ENCODE measurements around the gene PANK2.
A peak's percentile ranks its signal among the peaks of the same experiment; 100 is the strongest.
"Not testable (repeated sequence)": the region's sequence is repeated elsewhere in the genome, so short reads cannot be mapped to it uniquely, and the experiment has no call there.

Gene PANK2

DNA sequence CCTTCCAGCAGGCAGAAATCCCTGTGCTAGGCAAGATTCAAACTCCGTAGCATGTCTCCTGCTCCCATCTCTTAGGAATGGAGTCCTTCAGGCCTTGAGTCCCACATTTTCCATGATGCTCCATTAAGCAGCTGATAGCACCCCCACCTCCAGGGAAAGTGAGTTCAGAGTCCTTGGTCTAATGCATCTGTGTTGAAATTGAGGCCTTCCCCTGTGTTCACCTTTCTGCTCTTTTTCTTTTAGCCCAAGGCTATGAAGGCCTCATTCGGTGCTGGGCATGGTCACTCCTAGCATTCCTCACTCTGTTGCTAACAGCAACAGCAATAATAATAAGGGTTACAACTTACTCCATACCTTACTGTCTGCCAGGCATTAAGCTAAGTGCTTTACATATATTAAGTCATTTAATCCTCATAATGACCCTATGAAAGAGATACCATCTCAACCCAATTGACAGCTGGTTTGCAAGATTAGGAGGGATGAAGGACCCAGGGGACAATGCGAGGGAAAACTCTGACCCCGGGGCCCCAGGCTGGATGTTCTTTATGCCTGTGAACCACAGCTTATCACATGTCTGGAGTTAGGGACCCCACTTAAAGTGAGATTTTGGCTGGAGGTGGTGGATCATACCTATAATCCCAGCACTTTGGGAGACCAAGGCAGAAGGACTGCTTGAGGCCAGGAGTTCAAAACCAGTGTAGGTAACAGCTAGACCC is 17.5 kb upstream of the PANK2 start:
- DNase-seq = no peak

DNA sequence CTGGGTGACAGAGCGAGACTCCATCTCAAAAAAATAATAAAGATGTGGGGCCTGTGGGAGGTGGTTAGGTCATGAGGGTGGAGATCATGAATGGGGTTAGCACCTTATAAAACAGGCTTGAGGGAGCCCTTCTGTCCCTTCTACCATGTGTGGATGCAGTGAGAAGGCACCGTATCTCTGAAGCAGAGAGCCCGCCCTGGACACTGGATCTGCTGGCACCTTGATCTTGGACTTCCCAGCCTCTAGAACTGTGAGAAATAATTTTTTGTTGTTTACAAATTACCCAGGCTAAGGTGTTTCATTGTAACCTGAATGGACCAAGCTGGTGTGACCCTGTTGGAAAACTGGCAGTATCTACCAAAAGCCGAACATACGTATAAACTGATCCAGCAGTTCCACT is 15.7 kb upstream of the PANK2 start:
- no peak for DNase-seq

DNA sequence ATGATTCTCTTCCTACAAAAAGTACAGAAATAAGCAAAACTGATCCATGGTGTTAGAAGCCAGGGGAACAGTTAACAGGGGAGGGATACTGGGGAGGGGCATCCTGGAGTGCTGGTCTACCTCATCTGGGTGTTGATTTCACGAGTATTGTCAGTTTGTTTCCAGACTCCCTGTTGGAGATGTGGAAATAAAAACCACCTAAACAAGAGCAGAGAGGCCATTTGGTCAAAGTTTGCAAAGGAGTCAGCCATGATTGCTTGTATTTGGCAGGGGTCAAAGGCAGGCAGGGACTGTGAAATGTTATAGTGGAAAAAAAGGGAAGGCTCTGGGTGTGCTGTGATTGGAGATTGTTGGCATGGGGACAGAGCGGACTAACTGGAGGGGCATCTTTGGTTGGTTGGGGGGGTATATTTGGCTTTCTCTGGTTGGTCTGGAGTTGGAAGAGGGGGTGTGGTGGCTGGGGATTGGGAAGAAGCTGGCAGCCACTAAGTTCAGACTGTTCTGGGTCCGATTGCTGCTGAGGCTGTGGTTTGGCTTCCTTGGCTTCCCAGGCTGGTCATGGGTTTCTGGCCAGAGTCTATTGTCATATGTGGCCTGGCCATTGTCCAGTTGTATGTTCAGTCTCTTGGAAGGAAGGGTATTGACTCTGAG is 14.9 kb upstream of the PANK2 start:
- DNase-seq = no peak

DNA sequence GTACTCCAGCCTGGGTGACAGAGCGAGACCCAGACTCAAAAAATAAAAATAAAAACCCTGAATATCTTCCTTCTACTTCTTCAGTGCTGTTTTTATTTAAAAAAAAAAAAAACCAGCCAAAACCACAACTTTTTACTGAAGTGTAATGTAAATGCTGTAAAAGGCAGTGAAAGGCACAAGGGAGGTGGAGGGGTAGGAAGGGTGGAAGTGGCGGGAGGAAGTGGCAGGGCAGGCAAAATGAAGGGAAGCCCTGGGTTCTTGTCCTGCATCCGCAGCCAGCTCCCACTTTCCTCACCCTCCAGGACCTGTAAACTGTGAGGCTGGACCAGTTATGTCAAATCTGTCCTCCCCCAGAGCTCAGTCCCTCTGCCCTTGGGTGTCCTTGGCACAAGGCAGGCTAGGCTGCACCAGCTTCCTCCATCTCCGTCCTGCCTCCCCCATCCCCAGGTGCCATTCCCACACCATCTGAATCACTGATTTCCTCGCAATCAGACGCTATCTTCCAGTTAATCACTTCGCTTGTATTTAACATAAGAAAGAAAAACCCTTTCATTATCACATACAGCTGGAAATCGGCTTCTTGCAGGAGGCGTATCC is 13.7 kb upstream of the PANK2 start:
- DNase-seq = no peak

DNA sequence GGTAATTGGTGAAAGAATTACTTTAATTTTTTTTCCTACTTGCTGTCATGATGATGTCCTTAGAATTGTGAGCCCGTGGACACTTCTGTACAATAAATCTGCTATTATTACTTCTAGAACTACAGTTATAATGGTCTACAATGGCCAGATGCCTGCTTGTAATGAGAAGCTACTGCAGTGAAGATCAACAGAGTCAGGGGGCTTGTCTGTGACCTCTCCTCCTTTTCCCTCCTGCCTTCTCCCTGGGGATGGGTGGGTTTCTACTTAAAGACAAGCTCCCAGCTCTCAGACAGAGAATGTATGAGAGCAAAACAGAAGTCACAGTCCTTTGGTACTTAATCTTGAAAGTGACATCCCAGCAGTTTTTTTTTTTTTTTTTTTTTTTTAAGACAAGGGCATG is 13.2 kb upstream of the PANK2 start:
- no peak for DNase-seq

DNA sequence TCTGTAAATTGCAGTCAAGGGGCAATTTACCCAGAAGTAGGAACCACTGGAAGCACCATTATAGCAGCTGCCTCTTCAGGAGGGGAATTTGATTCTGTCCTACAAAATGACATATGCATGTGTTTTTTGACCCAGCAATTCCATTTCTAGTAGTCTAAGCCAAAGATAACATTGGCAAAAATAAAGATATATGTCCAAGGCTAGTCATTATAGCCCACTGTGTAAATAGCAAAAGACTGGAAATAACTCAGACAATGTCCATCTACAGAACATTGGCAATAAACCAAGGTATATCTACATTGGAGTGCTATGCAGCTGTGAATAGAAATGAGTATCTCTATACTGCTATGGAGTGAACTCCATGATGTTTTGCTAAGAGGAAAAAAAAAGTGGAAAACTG is 12.5 kb upstream of the PANK2 start:
- no peak for DNase-seq

DNA sequence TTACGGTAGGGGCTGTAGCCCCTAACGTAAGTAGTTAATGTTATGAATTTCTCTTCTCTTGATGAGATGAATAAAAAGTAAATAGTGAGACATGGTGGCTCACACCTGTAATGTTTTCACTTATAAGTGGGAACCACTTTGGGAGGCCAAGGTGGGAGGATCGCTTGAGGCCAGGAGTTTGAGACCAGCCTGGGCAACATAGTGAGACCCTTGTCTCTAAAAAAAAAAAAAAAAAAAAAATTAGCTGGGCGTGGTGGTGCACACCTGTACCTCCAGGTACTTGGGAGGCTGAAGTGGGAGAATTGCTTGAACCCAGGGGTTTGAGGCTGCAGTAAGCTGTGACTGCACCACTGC is 10.3 kb upstream of the PANK2 start:
- DNase-seq = not testable (repeated sequence)

DNA sequence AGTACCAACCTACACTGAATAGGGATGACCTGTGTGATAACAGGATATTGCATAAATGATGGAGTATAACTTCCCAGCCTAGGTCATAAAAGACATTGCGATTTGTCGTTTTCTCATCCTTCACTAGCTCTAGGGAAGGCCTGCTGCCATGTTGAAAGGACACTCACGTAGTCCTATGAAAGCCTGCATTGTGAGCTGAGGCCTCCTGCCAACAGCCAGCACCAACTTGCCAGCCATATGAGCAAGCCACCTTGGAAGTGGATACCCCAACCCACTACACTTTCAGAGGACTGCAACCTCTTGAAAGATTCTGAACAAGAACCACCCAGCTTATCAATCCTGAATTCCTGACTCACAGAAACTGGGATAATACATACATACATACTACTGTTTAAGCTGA is 3.5 kb upstream of the PANK2 start:
- no peak for DNase-seq

DNA sequence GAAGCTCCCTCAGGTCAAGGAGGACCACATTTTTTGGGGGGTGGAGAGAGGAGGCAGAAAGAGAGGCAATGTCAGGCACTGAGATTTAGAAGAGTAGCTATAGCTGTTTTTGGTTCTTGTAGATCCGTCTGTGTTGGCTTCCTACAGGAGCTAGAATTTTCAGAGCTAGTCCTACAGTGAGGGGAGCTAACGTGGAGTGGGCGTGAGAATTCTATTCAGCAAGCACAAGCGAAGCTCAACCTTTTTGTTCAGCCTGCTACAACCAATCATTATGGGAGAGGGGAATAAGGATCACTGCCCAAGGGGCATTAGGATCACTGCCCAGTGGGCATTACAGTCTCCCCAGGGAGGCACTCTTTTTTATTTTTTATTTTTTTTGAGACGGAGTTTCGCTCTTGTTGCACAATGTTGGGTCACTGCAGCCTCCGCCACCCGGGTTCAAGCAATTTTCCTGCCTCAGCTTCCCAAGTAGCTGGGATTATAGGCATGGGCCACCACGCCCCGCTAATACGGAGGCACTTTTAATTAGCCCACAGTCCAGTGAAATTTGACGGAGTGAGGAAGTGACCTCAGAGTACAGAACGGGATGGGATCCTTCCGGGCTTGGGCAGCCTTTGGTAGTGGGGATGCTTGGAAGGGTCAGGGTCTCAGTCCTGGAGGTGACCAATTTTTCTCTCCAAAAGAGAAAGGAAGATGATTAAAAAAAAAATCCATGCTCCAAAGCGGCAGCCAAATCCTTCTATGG is 1.1 kb upstream of the PANK2 start:
- no peak for DNase-seq

DNA sequence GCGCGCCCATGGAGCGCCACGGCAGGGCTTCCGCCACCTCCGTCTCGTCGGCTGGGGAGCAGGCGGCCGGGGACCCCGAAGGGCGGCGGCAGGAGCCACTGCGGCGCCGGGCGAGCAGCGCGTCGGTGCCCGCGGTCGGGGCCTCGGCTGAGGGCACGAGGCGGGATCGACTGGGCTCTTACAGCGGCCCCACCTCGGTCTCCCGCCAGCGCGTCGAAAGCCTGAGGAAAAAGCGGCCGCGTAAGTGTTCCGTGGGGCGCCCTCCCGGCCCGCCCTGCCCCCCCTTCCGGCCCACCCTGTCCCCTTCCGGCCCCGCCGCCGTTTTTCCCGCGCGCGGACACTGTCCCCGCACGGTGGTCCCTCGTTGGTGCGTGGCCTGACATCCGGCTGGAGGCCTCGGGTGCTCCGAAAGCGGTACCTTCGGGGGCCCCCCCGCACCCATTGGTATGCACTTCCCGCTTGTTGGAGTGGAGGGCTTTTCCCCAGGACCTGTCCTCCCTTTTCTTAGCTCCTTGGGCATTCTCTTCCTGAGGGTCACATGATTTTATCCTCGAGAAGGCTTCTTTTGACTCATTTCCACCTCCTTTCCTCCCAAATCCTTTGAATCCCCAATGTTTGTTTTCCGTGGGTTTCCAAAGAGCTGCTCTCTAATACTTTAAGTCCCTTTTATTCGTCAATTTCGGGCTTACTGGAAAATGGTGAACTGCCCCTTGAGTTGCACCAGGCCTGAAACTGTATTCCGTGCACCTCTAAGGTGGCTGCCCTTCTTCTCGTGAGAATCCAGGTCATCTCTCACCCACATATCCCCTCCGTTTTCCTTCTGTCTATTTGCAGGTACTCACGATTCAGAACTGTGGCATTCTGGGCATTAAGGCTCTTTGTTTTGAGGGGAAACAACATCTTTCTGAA is 556 bp downstream of the PANK2 start:
- peak; percentile 49 for DNase-seq

DNA sequence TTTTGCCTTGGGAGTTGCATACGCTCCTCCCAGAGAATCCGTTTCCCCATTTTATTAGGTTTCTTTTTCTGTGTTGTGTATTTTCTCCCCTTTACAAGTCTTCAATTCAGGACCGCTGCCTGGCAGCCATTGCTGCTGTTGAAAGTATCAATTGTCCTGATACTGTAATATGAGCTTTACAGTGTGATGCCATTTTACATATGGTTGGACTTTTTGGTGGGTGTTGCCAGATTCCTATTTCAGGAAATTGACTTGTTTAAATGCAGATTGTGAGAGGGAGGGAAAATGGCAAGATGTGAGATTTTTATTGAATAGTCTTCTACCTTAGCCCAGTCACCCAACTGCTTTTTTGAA is 1.2 kb downstream of the PANK2 start:
- no peak for DNase-seq

DNA sequence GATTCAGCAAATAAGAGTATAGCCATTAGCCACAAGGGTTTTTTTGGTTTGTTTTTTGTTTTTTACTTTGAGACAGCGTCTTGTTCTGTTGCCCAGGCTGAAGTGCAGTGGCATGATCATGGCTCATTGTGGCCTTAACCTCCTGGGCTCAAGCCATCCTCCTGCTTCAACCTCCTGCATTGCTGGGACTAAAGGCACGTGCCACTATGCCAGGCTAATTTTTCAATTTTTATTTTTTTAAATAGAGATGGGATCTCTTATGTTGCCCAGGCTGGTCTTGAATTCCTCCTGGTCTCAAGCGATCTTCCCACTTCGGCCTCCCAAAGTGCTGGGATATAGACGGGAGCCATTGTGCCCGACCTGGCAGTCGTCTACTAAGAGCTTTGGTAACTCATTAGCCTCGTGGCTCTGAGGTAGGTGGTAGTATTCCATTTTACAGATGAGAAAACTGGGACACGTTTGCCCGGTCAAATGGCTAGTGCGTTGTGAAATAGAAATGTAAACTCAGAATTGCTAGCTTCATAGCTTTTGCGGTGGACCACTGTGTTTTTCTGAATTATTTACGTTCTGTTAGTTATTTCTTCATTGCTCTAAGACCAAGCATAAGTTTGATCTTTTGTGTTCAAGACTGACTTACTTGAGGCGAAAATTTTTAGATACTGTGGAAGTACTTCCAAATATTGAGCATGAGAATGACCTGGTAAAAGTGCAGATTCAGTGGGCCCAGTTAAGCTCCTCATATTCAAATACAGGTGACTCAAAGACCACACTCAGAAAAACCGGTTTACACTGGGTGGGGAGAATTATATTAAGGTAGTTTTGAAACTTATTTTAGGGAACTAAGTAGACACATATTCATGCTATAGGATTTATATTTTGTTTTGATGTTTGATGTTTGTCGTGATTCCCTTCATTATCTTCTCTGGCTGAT is 2.1 kb downstream of the PANK2 start:
- DNase-seq = no peak

DNA sequence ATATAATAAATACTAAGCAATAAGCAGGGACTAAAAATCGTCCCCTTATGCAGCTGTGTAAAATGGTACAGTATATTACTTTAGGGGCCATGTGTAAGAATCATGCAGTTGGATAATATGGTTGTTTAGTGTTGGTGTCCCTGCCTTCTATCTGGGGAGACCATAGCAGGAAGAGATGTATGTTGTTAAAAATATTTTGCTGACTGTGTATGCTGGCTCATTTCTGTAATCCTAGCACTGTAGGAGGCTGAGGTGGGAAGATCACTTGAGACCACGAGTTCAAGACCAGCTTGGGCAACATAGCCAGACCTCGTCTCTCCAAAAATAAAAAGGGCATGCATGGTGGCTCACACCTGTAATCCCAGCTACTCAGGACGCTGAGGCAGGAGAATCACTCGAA is 5.6 kb downstream of the PANK2 start:
- DNase-seq = no peak

DNA sequence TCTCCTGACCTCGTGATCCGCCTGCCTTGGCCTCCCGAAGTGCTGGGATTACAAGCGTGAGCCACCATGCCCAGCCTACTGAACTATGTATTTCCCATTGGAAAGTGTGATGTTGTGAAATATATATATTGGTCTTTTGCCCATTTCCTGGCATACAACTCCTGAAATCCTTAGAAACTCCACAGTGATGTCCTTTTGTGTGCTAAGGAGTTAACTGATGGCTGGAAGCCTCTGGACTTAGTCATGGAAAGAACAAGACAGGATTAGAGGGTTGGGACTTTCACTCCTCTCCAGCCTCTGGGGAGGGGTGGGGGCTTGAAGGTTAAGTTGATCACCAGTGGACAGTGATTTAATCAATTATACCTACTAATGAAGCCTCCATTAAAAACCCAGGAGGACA is 7.1 kb downstream of the PANK2 start:
- no peak for DNase-seq

DNA sequence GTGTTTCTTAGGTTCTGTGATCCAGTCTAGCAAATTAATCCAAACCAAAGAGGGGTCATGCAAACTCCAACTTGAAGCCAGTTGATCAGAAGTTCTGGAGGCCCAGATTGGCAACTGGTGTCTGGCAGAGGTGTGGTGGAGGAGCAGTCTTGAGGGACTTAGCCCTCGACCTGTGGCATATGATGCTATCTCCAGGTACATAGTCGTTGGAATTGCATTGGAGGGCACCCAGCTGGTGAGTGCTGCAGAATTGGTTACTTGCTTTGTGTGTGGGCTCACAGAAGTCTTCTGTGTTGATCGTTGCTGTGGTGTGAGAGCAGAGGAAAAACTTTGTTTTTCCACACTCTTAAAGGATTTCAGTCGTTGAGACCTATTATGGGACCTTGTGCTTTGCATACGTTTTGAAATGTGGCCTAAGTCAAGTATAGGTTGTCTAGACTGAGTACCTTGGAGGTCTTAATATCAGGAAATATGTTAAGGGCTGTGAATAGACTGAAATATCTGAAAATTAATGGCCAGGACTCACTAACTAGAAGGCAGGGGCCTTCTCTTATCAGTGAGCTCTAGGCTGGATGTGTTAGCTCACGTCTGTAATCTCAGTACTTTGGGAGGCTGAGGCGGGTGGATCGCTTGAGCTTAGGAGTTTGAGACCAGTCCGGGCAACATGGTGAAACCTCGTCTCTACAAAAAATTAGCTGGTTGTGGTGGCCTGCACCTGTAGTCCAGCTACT is 7.8 kb downstream of the PANK2 start:
- DNase-seq = no peak

DNA sequence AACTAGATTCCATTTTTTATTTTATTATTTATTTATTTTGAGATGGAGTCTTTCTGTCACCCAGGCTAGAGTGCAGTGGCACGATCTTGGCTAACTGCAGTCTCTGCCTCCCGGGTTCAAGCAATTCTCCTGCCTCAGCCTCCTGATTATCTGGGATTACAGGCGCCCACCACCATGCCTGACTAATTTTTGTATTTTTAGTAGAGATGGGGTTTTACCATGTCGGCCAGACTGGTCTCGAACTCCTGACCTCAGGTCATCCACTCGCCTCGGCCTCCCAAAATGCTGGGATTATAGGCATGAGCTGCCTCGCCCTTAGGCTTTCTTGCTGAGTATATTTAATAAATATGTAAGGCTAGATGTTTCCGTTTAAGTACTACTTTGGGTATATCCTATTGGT is 9.0 kb downstream of the PANK2 start:
- DNase-seq = not testable (repeated sequence)

DNA sequence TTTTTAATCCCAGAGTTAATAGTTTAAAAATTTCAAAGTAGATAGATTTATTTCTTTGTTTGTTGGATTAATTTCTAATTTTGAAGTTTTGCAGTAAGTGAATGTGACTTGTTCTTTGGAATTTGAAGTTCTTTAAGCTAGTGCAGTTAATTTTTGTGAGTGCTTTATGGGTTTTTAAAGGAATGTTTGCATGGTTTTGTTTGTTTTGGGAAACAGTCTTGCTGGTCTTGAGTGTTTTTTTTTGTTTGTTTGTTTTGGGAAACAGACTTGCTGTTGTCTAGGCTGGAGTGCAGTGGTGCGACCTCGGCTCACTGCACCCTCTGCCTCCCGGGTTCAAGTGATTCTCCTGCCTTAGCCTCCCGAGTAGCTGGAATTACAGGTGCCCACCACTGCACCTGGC is 9.5 kb downstream of the PANK2 start:
- DNase-seq = no peak

DNA sequence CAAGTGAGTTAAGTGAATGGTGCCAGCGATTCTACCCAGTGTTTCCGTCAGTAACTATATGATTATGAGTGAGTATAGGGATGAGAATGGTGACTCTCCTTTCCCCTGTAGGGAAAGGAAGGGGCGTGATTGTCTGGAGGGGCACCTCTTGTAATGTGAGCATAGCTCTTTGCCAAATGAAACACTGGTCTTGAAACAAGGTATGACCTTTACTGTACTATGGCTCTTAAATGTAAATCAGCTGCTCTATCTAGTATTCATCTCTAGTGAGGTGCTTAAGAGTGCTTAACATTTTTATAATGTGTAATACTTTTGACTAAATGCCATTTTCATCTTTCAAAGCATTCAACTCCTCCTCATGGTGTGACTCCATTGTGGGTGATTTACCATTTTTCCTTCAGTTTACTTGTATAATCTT is 11.0 kb downstream of the PANK2 start:
- DNase-seq = no peak

DNA sequence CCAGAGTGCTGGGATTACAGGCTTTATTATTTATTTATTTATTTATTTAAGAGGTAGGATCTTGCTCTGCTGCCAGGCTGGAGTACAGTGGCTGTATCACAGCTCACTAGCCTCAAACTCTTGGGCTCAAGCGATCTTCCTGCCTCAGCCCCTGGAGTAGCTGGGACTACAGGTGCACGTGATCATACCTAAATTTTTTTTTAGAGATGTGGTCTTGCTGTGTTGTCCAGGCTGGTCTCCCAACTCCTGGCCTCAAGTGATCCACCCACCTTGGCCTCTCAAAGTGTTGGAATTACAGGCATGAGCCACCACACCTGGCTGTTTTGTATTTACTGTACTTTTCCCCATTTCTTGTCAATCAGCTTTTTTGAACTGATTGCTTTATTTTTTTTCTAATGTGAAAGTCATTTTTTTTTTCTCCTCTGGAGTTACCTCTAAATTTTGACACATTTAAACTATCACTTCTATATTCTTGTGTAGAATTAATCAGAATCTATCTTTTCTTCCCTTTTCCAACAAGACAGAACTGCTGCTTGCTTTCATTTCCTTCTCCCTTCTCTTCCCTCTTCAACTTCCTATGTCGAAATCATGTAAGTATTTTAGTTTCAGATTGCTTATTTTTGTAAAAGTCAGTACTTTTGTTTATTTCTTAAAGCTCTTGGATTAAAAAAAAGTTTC is 12.0 kb downstream of the PANK2 start:
- DNase-seq = no peak

DNA sequence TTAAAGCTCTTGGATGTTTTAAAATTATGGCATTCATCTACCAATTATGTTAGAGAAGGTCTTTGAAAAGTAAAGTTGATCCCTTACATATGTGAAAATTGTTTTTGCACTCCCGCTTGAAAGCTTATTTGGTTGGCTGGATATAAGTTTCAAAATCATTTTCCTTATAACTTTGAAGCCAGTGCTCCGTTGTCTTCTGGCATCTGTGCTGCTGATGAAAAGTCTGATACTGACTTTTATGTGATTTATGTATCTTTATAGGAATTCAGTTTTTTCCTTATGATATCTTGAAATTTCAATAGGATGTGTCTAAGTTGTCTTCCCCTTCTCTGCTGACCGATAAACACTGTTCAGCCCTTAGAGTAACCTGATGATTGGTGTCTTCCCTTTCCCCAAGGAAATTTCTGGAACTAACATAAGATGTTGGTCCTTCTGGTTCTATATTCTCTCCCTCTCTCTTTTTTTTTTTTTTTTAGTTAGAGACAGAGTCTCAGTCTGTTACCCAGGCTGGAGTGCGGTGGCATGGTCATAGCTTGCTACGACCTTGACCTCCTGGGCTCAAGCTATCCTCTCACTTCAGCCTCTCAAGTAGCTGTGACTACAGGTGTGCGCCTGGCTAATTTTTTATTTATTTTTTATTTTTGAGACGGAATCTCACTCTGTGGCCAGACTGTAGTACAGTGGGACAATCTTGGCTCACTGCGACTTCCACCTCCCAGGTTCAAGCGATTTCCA is 12.7 kb downstream of the PANK2 start:
- no peak for DNase-seq

Data from NK-92 treated with Interleukin-12 subunit alpha and Interleukin-12 subunit beta, amount 100 ng/mL, for 24 hours (cell line).